ENCODE data around the gene GNPNAT1. TPM values are rescaled to one million over a fixed set of nuclear protein-coding genes. Genes with fewer than 3 reads are reported as not detected.
A peak's percentile ranks its signal among the peaks of the same experiment; 100 is the strongest.

GNPNAT1 gene
- 19.9 and 25.3 TPM in 2 replicates for total RNA-seq
- long read RNA-seq, transcript GNPNAT1-201 (6 exons, 3,860 nt), result major isoform, 24 of 31 reads
- long read RNA-seq, partial matches to known transcripts, result 1 of 31 reads
- long read RNA-seq, other reads (novel, unspliced or antisense), result 5 of 31 reads

GRCh38 chr14:52791223-52792096, at the start of gene GNPNAT1:
GNPNAT1 (minus strand) TSS chr14:52791607; CDS start chr14:52784650, 6,957 bp downstream.
- peaks cover under 1% of the 10 kb centered on the region for H3K36me3 Mint-ChIP-seq (ENCODE audit: insufficient read depth)
- no peak for TF ChIP-seq CTCF (IDR thresholded peaks at IDR 0.05; ENCODE audit: unreplicated experiment)
- peak within 1 kb of the TSS; percentile 90 for H3K4me3 Mint-ChIP-seq (ENCODE audit: low read depth)
- H3K27ac Mint-ChIP-seq, result peak within 1 kb of the TSS; percentile 96
- H3K4me1 Mint-ChIP-seq (ENCODE audit: low read depth), result peaks cover 21% of the 10 kb centered on the region
- no peaks in the 10 kb centered on the region for H3K9me3 Mint-ChIP-seq (ENCODE audit: low read depth)
- DNase-seq (ENCODE audit: low spot score, unreplicated experiment), result peak; percentile 75
- no peaks in the 10 kb centered on the region for H3K27me3 Mint-ChIP-seq

GRCh38 chr14:52840877-52841276, 49.5 kb upstream of the GNPNAT1 start:
- no peak for DNase-seq (ENCODE audit: low spot score, unreplicated experiment)
- TF ChIP-seq CTCF (IDR thresholded peaks at IDR 0.05; ENCODE audit: unreplicated experiment), result no peak
- peaks cover 4% of the 10 kb centered on the region for H3K4me1 Mint-ChIP-seq (ENCODE audit: low read depth)
- H3K27me3 Mint-ChIP-seq, result no peaks in the 10 kb centered on the region
- no peak overlapping the region for H3K27ac Mint-ChIP-seq
- H3K9me3 Mint-ChIP-seq (ENCODE audit: low read depth), result no peaks in the 10 kb centered on the region
- H3K4me3 Mint-ChIP-seq (ENCODE audit: low read depth), result no peak overlapping the region
- H3K36me3 Mint-ChIP-seq (ENCODE audit: insufficient read depth), result peaks cover 2% of the 10 kb centered on the region

GRCh38 chr14:52837451-52837850, 46.0 kb upstream of the GNPNAT1 start:
- H3K27ac Mint-ChIP-seq, result no peak overlapping the region
- H3K4me3 Mint-ChIP-seq (ENCODE audit: low read depth), result no peak overlapping the region
- no peak for TF ChIP-seq CTCF (IDR thresholded peaks at IDR 0.05; ENCODE audit: unreplicated experiment)
- H3K4me1 Mint-ChIP-seq (ENCODE audit: low read depth), result peaks cover 13% of the 10 kb centered on the region
- peaks cover 4% of the 10 kb centered on the region for H3K36me3 Mint-ChIP-seq (ENCODE audit: insufficient read depth)
- H3K9me3 Mint-ChIP-seq (ENCODE audit: low read depth), result peaks cover 3% of the 10 kb centered on the region
- H3K27me3 Mint-ChIP-seq, result no peaks in the 10 kb centered on the region
- no peak for DNase-seq (ENCODE audit: low spot score, unreplicated experiment)

GRCh38 chr14:52836063-52836462, 44.7 kb upstream of the GNPNAT1 start:
- peaks cover 4% of the 10 kb centered on the region for H3K36me3 Mint-ChIP-seq (ENCODE audit: insufficient read depth)
- no peak overlapping the region for H3K27ac Mint-ChIP-seq
- H3K9me3 Mint-ChIP-seq (ENCODE audit: low read depth), result peaks cover 3% of the 10 kb centered on the region
- no peak for TF ChIP-seq CTCF (IDR thresholded peaks at IDR 0.05; ENCODE audit: unreplicated experiment)
- peaks cover 17% of the 10 kb centered on the region for H3K4me1 Mint-ChIP-seq (ENCODE audit: low read depth)
- no peak for DNase-seq (ENCODE audit: low spot score, unreplicated experiment)
- no peak overlapping the region for H3K4me3 Mint-ChIP-seq (ENCODE audit: low read depth)
- H3K27me3 Mint-ChIP-seq, result no peaks in the 10 kb centered on the region

- Mint-ChIP-seq H3K27ac (peak overlapping the region; percentile 76), H3K27me3 (no peaks in the 10 kb centered on the region), H3K9me3 (ENCODE audit: low read depth) (peaks cover 3% of the 10 kb centered on the region), H3K36me3 (ENCODE audit: insufficient read depth) (peaks cover 4% of the 10 kb centered on the region), H3K4me3 (ENCODE audit: low read depth) (peak overlapping the region; percentile 6), H3K4me1 (ENCODE audit: low read depth) (peaks cover 20% of the 10 kb centered on the region)
- DNase-seq (ENCODE audit: low spot score, unreplicated experiment), result no peak
- TF ChIP-seq CTCF (IDR thresholded peaks at IDR 0.05; ENCODE audit: unreplicated experiment), result no peak
Measured at GRCh38 chr14:52835122-52835903, 43.9 kb upstream of the GNPNAT1 start.
